GM18502 (cell line): Measurements from ENCODE around the gene CPXM2.

Experiments used
- ATAC-seq: cut with Tn5 transposase; IDR thresholded peaks from one replicate; pipeline ENCODE4 v1.9.1; 2021; ENCODE audit warnings: mild to moderate bottlenecking; ENCODE audit not compliant: unreplicated experiment, poor library complexity

The CPXM2 gene

DNA sequence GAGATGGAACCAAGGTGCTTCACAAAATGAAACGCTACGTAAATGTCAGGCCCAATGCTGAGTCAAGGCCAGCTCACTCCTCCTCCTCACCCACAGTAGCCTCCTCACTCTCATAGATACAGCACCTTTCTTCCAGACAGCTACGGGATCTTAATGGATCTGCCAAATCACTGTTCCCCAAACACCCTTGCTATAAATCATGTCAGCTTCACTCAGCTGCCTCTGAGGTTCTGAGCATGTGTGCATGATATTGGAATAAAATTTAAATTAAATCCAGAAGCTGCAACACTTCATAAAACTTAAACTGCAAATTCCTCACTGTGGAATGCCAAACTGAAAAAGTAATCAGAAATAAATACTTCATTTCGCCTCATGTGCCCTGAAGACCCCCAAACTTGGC lies 14.7 kb upstream of the CPXM2 start:
- ATAC-seq: no peak

DNA sequence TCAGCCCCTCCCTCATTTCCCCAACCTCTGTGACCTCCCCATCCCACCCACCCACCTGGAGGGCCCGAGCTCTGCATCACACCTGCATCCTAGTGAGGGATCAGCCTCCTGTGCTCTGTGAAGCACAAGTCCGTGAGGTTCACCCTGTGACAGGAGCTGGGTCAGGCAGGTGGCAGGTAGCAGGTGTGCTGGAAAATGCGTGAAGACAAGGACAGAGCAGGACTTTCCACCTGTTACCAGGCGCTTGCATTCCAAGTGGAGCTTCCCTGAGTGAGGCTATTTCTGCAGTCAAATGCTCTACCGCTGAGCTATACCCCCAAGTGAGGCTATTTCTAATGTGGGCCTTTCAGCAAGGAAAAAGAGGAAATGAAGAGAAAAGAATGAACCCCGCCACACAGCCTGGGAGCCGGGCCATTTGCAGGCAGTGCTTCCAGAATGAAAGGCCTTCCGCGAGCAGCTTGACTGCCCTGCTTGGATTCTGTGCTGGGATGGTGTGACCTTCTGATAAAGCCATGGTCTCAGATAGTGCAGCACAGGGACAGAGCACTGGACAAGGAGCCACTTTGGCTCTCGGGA lies 13.3 kb upstream of the CPXM2 start:
- ATAC-seq: no peak

DNA sequence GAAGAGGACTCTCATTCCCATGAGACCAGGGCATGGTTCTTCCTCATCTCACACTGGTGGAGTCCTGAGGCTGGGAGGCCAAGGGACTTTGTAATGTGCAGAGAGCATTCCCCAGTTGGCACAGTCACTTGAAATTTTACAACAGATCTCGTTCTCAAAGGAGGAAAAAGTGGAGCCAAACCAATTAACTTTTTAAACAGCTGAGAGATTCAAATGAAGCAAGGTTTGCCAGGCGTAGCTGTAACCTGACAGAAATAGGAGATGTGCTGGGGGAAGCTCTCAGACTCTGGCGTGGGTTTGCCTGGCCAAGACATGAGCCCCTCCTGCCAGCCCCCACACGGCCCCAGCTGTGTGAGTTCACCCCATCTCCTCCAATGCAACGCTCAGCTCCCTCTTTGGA lies 12.0 kb upstream of the CPXM2 start:
- ATAC-seq: no peak

DNA sequence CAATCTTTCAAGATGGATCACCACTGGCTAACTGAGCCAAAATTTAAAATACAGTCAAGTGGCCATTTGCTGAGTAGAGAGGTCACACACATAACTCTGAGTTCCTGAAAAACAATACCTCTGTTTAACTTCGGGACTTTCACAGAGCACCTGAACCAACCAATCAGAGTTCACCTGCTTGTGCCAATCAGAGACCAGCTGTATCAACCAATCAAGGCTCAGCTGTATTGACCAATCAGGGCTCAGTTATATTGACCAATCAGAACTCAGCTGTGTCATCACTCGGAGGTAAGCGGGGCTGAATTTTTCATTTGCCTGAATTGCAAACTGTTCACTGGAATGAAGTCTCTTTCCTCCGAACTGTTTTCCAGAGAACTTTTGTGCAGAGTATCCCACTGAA lies 10.0 kb upstream of the CPXM2 start:
- no peak for ATAC-seq

DNA sequence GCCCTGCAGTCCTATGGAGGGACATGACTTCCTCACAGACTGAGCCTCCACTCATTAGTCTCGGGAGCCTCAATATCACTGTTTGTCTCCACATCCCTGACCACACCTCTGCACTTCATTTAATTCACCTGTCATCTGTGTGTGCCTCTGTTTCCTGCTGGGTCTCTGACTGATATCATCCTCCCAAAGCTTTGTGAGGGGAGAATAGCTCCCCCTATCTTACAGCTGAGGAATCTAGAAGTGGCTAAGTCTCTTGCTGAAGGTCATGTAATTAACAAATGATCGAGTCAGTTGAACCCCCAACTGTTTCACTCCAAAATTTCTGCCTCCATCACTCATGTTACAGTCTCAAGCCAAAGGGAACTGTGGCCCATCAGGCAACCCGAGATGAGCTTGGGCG lies 5.5 kb upstream of the CPXM2 start:
- ATAC-seq: no peak

DNA sequence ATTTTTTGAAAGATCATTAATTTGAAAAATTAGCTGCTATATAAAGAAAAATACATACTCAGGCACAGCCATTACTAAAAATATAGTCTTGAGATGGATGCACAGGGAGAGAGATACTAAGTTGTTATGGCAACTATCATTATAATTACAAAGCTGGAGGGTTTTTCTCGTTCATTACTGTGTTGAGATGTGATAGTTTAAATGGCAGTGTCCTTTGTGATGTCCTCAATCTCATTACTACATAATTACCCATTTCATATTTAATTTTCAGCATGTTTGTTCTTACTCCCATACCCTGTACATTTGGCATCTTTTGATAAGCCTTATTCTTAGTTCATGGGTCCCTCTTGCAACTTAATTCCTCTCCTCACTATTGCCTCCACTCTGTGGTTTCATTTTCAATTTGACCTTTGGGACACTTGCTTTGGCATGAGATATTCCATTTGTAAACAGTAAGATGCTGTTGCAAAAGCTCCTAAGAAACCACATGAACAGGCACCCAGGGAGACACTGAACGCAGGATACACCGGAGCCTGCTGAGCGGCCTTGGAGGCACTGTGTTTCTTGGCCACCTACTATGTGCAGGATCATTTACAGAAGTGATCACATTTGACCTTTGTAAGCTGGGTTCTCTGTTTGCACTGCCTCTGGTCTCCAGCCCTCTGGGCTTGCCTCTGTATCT lies 4.8 kb upstream of the CPXM2 start:
- no peak for ATAC-seq

DNA sequence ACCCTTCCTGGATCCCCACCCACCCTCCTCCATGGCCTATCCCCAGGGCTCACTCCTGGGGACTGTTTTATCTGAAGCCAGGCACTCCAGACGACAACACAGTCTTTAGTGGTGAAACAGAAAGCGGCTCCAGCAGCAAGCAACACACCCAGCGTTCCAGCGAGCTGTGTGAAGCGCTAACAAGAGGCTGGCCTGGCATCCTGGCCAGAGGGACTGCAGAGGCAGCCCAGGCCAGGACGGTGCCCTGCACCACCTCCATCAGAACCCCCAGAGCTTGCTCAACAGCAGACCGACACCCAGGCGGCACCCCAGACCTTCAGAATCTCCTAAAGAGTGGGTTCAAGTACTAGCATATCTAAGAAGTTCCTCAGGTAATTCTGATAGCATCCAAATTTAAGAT lies 2.0 kb upstream of the CPXM2 start:
- ATAC-seq: no peak

DNA sequence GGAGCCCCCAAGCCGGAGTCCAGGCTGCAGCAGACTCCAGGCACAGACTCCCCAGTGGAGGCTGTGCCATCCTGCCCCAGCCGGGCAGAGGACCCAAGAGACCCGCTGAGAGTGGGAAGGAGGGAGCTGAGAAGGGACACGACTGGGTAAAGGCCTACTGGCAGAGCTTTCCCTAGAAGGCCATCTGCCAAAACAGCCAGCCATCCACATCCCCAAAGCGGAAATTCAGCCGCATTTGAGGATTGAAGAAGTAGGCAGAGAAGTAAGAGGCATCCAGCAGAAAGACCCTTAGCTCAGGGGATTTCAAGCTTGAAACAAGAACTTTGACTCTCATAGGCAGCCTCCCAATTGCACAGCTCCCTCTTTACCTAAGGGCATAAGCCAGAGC lies 857 bp downstream of the CPXM2 start:
- no peak for ATAC-seq

DNA sequence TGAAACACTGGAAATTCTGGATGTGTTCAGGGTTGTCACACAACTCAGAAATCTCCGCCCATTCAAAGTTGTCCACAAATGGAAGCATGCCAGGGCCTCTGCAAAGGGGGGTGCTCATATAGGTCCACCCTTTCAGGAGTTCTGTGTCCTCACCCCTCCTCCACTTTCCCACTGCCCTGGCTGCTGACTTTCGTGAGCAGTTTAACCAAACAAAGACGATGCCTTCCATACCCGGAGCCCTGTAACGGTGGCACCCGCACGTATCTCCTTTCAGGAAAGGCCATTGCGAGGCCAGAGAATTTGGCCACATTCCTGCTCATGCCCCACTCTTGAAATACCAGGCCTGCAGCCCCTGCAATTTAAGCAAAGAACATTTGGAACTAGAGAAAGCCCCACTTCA lies 1.4 kb downstream of the CPXM2 start:
- ATAC-seq: no peak

DNA sequence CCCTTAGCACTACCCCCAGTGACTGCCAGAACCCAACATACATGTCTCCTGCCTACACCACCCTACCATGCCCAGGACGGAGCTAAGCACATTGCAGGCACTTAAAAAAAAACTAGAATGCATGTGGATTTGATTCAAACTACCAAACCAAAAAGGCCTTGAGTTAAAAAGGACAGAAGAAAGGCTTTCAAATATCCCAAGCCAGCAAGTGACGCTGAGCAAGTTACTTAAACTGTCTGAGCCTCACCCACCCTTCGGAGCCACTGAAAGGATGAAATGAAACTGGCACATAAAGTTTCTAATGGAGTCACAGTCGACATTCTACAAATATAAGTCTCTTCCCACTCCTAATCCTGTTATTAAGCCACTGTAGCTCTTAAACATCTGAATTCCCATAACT lies 1.8 kb downstream of the CPXM2 start:
- ATAC-seq: no peak

DNA sequence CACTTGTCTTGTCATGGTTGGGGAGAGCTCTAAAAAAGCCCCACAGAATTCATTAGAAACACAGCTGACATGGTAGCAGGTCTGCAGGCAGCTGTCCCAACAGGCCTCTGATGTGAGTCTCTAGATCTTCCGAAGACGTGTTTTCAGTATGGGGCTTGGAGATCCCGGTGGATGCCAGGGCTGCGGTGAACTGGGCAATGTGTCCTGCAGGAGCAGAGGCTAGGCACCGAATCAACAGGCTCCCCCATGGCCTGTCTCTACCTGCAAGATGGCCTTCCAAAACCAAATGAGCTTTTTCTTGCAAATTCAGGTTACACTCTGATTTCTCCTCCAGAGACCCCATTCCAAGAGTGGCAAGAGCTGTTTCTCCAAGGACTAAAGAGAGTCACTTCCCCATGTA lies 2.9 kb downstream of the CPXM2 start:
- ATAC-seq: no peak

DNA sequence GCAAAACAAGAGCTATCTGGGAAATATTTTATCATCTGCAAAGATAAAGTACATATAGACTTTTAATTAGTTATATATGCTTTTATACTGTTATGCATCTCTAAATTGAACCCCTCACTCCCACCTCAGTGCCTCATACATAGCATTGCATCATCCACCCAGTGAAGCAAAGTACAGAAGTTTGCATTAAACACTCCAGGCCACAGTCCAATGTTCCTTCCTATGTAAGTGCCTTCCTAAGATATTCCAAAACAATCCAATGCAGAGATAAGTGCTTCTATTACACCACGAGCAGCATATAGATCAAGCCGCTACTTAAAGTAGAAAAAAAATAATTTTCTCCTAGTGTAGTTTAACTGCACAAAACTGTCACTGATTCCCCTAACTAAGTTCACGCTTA lies 3.4 kb downstream of the CPXM2 start:
- no peak for ATAC-seq

DNA sequence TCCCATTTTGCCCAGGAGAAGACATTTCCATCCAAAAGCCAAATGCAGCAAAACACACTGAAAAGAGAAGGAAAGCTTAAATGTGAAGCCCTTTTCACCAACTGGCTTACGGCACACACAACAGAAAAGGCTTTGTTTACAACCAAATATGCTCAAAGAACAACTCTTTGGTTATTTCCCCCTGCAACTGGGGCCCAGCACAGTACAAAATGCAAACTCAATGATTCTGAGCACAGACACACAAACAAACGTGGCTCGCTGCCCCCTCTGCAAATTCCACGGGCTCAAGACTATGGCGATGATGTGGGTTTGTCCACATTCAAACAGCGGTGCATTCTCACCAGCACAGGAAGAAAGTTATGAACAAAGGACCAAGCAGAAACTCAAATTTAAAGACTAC lies 5.3 kb downstream of the CPXM2 start:
- ATAC-seq: no peak

DNA sequence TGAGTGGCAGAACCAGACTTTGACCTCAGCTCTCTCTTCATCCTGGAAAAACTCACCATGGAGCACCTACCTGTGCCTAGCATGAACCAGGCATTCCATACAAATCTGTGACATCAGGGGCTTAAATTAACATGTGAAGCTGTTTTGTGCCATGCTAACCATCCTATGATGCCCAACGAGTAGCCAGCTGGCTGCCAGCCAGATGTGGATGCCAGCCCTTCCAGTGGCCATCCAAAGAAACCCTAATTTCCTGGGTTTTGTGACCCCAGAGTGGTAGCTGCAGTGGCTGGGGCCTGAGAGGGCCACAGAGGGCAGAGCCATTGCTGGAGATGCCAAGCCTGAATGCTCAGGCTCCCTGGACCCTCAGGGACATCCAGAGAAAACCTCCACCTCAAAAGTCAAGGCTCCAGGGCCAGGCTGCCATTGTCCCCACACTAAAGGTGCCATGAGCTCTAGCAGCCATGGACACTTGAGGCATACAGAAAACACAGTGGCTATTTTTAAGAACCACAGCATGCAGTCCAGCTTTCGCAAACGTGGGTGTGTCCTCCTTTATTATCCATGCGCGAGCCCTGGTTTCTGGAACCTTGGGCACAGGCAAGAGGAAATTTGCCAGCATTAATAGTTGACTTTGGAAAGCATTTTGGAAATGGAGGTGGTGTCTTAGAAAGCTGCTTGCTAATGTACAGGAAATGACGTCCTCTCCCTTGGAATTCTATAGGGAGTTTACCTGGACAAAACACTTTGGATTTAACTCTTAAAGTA lies 6.0 kb downstream of the CPXM2 start:
- no peak for ATAC-seq

DNA sequence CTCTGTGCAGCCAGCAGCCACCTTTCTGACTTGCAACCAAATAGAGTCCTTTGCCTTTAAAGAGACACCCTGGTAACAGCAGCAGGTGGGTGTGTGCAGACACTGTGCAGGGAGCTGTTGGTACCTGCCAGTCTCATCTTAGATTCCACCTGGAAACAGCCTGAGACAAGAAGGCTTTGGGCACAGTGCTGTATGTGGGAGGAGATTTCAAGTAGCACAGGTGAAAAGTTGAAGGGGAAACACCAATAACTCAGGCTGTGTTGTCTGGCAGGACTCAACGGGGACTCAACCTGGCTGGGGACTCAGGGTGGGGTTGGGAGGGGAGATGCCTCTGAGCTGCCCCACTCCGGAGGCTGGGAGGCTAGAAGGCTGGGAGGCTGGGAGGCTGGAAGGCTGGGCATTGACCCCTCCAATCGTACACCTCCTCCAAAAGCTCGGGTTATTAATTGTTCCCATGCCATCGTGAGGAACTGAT lies 6.7 kb downstream of the CPXM2 start:
- ATAC-seq: no peak

DNA sequence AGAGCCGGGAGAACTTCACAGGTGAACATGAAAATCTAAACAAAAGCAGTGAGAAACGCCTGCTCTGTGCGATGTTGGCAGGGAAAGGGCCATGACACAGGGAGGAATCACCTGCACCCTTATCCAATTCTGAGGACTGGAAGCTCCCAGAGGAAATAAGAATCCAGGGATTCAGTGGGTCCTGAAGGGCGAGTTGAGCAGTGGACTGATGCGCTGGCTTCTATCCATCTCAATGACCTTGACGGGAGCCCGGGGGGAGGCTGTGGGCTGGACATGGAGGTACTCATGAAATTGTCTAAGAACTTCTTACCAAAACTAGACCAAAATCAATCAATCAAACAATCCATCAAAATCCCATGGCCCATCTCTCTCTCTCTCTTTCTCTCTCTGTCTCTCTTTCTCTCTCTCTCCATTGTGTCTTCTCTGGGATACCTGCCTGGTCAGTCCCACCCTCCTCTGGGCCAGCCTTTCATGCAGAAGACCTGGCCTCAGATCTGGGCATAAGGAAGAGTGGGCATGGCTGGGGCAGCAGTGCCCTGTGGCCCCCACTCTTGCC lies 7.2 kb downstream of the CPXM2 start:
- no peak for ATAC-seq

DNA sequence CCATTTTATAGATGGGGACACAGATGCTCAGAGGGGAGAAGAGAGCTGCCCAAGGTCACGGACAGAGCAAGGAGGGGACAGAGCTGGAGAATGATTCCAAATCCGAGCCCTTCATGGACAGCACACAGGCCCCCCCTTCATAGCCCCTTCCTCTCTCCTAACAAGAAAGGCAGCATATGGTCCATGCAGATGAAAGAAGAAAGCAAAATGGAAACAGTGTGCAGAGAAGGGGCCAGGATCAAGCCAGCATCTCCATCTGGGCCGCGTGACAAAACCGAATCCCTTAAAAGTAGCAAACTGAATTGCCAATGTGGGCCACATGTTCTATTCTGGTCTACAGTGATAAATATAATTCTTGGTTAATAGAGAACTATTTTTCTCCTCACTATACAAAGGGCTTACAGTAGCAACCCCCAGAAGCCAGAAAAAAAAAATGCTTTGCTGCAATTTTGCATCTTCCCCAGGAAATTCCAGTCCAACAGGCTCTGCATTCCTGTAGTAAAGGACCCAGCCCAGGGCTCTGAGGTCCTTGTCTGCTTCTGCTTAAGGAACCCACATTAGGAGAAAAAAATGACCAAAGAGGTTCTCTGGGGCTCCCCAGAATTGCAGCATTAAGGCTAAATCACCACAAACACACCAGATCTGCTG lies 7.8 kb downstream of the CPXM2 start:
- ATAC-seq: no peak

DNA sequence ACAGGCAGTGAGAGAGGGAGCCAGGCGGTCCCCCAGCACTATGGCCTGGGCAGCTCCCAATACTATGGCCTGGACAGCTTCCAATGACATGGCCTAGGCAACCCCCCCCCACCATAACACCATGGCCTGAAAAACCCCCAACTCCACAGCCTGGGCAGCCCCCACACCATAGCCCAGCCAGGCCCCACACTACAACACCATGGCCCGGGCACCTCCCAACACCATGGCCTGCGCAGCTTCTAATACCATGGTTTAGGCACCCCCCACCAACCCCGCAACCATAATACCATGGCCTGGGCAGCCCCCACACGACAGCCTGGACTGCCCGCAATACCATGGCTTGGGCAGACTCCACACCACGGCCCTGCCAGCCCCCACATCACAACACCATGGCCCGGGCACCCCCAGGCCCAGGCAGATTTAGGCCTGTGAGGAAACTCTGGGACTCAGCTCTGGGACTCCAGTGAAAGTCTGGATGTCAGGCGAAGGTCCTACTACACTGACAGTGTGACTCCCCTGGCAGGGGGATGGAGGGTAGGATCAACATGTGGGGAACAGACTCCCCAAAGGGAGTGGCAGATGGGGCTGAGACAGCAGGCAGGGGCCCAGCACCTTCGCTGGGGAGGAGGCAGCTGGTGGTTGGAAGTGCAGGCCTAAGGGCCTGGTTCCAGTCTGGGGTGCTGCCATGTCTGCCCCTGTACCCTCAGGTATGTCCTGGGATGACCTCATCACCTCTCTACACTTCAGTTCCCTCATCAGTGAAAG lies 8.7 kb downstream of the CPXM2 start:
- ATAC-seq: no peak

DNA sequence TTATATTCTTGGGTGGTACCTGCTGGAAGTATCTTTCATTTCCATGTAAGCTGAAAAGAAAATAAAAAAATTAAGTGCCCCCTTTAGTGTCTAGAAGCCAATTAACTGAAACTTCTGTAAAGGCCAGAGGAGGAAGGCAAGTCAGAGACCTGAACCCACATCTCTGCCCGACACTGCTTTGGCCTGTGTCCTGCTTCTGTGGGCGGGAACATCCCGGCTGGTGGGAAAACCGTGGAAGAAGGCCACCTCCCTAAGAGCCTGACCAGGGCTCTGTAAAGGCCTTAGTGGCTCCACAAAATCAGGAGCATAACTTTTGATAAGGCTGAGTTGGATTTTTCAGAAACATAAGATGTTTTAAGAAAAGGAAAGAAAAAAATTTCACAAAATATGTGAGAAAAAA lies 9.4 kb downstream of the CPXM2 start:
- no peak for ATAC-seq

DNA sequence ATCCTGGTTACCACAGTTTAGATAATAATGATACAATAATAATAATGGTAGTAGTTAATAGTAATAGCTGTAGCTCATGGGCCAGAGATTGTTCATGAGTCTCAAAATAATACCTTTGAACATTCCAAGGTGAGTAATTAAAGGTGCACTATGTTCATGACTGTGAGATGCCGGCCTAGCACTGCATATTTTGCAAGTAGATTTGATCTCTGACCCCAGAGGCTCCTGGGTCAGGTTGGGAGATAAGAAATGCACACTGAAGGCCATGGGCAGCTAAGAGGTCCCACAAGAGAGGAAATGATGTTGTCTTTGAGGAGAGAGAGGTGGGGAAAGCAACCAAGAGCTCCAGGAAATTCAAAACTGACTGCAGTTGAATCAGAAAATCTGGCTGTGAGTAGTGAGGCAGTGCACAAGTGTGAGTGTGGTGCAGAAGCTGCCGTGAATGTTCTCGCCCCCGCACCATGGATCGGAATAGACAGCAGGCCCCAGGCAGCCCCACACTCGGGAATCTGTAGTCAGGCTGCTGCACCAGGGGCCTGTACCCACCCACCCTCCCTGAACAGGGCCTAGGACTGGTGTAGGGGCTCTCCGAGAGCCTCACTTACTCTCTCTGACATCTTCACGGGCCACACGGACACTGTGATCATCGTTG lies 11.9 kb downstream of the CPXM2 start:
- ATAC-seq: no peak
